GM18873 (cell line): ENCODE measurements around the gene CACNA2D3.

Source experiments
- ATAC-seq: cut with Tn5 transposase; IDR thresholded peaks from one replicate; pipeline ENCODE4 v1.9.1; 2021; ENCODE audit warnings: mild to moderate bottlenecking, moderate library complexity, moderate number of reproducible peaks; ENCODE audit not compliant: unreplicated experiment, low FRiP score

CACNA2D3 gene

DNA sequence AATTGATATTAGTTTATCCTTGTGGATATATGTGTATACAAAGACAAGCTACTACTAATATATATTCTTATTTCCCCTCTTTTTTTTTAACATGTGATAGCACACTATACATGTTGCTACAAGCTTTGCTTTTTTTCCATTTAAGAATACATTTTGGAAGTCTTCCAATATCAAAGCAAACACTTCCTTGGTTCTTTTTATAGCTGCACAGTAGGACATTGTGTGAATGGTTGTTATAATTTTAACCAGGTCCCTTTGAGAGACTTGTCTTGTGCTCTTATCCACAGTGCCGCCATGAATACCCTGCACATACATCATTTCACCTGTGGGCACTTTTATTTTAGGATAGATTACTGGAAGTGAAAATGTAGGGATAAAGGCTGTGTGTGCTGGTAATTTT is 88.7 kb downstream of the CACNA2D3 start:
- ATAC-seq: no peak

DNA sequence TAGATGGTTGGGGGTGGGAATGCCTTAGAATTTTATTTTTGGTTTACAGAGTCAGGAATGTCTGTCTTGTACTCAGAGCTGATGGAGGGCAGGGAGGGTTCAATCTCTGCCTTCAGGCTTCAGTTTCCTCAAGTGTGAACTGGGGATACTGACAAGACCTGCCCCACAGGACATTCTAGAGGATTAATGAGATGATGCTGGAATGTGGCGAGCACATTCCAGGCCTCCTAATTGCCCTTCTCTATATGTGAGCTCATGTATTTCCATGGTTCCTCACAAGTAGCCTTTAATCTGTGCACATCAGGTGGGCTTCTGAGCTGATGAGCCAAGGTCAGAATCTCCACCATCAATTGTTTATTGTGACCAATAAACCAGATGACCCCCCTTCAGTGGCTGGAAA is 90.4 kb downstream of the CACNA2D3 start:
- no peak for ATAC-seq

DNA sequence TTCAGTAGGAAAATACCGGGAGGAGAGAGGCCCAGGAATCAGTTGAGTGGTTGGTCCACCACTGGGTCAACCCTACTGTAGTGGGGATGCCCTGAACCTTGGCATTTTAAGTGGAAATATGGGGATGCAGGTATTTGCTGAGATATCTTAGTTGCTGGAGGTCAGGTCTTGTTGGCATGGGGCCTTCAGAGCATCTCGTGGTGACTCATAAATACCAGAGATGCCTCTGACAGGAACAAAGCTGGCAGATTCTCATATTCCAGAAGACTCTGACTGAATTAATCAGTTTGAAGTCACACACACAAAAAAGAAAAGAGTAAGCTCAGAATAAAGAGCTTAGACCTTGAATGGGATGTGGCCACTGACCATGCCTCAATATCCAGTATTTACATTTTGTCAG is 91.6 kb downstream of the CACNA2D3 start:
- no peak for ATAC-seq

DNA sequence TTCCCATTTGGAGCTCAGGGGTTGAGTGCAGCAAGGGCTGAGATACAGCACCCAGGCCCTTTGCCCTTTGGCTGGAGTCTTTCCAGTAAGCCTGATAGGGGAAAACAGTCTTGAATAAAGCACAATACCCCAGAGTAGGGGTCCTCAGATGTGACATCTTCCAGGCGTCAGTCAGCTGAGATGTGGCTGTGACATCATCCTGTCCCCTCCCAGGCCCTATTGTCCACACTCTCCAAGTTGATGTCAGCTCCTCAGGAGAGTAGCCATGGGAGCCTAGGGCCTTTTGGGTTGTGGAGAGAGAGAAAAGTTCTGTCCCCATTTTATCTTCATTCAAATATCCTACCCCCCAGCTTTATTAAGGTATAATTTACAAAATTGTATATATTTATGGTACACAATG is 92.5 kb downstream of the CACNA2D3 start:
- ATAC-seq: no peak

DNA sequence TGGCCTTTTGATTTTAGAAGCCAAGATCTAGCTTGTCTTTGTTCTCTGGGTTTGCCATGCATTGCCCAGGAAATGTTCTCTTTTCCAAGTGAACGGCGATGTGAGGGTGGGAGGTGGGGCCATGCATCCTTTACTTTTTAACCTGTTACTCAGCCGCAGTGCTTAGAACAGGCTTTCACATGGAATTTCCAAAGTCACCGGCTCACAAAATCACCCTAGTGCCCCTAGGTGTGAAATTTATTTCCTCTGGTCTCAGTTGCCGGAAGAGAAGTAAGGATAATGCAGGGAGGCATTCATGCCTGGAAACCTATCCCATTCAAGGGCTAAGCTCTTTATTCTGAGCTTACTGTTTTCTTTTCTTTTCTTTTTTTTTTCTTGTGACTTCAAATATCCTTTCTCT is 93.2 kb downstream of the CACNA2D3 start:
- no peak for ATAC-seq

DNA sequence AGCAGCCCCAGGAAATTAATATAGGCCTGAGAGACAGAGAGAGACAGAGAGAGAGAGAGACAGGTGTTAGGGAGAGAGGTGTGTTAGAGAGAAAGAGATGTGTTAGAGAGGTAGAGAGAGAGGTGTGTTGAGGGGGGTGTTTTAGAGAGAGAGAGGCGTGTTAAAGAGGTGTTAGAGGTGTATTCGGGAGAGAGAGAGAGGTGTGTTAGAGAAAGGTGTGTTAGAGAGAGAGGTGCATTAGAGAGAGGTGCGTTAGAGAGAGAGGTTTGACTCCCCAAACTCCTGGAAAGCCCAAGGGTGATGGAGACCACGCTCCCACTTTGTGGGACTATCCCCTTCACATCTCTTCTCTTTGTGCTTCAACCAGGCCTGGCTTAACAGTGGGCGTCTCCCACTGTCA is 95.5 kb downstream of the CACNA2D3 start:
- ATAC-seq: no peak

DNA sequence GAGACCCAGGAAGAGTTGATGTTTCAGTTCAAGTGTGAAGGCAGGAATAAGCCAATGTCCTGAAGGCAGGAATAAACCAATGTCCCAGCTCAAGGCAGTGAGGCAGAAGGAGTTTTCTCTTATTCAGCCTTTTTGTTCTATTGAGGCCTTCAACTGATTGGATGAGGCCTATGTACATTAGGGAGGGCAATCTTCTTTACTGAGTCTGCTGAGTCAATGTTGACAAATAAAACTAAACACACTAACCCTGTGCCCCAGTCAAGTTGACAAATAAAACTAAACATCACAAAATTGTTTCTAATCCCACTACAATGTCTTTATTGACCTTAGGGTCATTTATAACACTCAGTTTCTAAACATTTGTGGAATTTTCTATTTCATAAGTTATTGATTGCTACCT is 100.0 kb downstream of the CACNA2D3 start:
- no peak for ATAC-seq

DNA sequence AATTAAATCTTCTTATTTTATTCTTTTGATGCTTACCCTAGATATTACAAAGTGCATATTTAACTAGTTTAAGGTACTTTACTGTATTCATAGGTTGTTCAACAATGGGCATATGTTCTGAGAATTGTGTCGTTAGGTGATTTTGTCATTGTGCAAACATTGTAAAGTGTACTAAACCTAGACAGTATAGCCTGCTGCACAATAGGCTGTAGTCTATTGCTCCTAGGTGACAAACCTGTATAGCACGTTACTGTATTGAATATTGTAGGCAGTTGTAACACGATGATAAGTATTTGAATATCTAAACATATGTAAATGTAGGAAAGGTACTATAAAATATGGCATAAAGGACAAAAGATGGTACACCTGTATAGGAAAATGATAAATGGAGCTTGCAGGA is 100.7 kb downstream of the CACNA2D3 start:
- ATAC-seq: no peak

DNA sequence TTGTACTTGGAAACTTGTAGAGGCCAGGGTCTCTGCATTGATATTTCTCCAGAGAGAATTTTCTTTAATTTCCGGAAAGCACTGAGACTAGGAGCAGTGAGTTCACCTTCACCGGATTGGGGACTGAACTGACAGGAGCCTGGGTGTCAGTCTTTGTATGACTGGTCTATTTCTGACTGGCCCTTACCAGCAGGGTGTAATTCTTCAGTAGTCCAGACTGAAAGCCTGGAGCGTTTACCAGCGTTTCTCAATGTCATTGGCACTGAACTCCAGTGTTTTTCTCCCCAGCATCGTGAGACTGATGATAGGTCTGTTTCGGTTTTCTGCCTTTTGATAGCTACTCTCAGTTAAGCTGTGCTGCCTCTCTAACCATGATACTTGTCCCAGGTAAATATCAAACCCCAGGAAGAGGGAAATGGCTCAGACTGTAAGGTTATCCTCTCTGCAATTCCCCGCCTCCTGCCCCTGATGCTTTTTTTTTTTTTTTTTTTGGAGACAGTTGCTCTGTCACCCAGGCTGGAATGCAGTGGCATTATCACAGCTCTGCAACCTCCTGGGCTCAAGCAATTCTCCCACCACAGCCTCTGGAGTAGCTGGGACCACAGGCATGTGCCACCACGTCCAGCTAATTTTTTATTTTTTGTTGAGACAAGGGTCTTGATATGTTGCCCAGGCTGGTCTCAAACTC is 103.6 kb downstream of the CACNA2D3 start:
- no peak for ATAC-seq

DNA sequence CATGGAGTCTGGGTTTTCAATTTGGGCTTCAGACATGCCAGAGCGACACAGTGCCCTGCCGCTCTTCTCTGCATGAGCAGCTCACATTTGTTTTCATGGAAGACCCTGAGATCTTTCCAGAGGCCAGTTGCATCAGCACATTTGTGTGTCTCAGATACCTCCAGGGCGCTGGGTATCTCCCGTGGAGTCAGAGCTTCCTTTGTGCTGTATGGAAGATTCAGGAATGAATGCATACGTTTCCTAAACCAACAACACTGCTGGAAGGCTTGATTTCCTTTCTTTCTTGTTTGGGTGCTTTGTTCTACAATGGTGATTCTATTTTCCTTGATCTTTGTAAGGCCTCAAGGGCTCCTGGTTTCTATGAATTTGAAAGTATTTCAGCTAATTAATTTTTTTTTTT is 106.5 kb downstream of the CACNA2D3 start:
- ATAC-seq: no peak

DNA sequence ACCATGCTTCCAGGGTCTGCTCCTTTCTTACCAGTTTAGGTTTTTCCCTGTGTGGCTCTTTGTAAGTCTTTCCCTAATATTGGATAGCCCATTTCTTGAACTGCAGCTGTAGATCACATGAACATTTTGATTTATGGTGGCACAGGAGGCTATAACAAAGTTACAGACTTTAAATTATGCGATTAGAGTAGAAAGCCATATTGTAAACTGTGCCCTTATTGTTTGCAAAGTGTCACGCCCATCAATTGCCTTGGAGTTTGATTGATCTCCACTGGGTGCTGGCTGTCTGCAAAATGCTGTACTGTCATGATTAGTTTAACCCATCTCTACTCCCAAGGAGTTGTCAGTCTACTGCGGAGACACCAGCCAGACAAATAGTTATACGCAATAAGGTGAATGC is 110.3 kb downstream of the CACNA2D3 start:
- ATAC-seq: no peak

DNA sequence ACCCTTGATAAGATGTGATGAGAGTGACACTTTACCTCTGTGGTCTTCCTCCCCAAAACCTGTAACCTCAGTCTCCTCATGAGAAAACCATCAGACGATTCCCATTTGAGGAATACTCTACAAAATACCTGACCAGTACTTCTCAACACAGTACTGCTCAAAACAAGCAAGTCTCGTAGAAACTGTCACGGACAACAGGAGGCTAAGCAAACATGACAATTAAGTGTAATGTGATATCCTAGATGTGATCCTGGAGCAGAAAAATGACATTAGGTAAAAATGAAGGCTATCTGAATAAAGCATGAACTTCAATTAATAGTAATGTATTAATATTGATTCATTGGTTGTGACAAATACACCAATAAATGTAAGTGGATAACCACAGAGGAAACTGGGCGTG is 113.6 kb downstream of the CACNA2D3 start:
- no peak for ATAC-seq

DNA sequence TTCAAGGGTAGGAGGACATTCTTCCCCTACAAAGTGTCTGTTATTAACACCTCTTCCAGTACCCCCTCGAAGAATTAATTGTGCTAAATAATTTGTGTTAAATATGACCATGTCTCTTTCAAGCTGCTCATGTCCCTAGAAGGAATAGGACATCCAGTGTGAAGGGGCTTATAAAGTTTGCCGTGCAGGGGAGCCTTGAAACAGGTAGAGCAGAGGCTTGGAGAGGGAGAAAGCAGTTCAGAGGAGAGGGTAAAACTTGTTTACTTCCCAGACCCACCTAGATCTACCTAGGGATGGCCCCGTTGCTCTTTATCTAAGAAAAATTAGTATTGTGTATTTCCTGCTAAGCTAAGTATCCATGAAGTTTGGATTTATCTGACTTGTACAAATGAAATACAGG is 114.8 kb downstream of the CACNA2D3 start:
- no peak for ATAC-seq

DNA sequence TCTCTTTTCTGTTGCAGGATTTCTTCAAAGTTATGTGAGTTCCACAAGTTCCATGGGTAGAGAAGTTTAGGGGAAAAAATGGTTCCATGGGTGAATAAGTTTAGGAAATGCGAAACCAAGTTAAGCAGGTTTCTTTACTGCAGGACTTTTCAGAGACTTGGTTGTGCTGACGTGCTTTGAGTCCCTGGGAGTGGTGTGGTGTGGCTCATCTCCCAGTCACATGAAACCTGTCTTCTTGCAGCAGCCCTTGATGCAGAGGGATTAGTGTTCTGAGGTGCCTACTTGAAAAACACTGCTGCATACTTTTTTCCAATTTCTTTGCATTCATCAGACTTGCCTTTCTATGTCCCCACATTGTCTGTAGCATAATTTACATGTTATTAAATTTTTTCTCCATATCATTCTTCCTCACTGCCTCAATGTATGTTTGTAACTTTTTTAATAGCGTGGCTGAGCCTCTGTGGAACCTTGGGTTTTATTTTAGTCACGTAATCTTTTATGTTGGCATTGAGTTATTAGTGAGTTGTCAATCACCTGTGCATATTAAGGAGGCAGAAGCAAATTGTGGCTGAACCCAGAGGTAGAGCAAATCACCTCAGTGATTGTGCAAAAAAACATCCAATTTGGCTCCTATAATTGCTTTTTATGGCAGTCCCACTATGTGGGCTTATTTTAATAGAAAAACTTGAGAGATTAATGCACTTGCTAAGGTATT is 115.6 kb downstream of the CACNA2D3 start:
- ATAC-seq: no peak

DNA sequence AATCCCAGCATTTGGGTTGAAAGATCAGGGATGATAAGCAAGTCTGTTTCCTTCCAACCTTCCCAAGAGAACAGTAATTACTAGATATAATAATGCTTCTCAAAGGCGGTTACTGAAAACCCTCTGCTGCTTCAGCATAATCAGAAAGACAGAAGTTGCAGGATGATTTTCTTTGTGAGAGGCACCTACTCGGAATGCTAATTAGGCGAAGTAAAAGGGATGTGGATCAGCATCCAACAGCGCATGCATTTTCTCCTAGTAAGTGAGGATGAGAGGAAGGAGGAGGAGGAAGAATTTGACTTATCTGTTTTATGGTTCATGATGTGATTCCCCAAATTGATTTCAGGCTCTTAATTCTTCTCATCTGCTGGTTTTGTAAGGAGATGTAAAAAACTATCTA is 118.0 kb downstream of the CACNA2D3 start:
- ATAC-seq: no peak

DNA sequence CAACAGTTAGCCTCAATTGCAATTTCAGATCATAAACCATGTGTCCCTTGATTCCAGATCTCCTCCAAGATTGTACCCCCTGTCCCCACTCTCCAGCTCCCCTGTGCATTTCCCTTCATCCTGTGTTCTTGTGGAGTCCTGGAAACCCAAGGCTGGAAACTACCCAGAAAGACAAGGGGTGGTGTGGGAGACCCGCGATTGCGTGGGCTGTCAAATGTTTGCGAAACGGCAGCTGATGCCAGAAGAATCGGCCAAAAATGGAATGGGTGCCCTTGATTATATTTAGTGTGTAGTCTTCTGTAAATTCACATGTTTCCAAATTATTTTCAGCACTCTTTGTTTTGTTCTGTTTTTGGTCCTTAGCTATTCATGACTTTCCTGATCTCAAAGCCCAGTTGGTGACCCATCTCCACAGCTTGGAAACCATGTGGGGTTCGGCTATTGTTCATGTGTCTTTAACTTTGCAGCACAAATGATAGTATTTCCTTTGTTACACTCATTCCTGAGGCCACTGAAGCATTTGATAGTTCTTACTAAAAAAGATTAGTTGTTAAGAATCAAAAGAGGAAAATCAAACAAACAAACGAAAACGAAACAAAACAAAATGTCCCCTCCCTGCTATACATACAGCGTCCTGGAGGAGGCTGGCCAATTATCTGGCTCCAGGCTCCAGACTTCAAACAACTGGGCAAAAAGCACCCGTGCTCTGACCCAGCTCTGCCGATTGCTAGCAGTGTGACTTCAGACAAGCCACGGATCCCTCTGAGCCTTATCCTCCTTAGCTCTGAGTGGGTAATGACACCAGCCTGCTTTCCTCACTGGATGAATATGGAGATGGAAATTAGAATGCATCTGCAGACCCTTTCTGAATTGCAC is 120.9 kb downstream of the CACNA2D3 start:
- no peak for ATAC-seq

DNA sequence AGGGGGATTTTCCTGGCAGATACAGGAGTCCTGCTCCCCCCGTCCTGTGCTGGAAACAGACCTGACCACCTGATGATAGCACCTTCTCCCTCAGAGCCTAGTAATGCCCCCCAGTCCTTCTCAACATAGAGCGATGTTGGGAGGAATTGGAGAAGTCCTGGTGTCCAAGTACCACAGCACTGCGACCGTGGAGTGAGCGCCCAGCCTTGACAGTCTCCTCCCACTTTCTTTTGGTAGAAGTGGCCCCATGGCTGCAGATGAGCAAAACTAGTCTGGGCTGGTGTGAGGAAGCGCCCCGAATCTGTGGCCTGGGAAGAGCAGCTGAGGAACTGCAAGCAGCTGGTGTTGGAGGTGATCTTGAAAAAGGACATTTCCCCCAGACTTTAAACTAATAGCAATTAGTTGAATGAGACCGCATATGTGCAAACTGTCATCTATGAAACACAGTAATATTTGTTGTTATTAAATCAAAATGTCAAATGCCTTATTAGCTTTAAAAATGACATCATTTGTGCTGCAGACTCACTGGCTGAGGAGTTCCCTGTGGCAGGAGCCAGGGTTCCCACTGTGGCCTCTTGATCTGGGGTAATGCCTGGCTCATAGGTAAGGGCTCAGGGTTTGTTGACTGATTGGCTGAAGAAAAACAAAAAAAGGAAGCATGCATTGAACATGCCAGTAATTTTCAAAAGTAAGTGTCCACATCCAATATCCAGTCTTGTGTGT is 121.8 kb downstream of the CACNA2D3 start:
- no peak for ATAC-seq

DNA sequence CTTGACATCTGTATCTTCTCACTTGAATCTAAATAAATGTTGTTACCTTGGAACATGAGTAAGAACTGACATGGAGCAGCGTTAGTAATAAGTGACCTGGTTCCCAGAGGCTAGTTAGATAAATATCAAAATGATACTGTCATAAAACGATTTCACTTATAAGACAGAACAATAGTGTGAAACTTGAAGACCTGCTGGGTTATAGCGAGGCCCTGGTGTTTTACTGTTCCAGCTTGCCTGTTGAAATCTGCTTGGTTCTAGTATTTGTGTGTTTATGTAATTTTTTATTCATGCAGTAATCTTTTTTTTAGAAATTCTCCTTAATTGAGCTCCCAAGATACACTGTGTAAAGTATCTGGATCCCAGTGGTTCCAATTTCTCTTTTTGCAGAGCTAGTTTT is 129.4 kb downstream of the CACNA2D3 start:
- no peak for ATAC-seq

DNA sequence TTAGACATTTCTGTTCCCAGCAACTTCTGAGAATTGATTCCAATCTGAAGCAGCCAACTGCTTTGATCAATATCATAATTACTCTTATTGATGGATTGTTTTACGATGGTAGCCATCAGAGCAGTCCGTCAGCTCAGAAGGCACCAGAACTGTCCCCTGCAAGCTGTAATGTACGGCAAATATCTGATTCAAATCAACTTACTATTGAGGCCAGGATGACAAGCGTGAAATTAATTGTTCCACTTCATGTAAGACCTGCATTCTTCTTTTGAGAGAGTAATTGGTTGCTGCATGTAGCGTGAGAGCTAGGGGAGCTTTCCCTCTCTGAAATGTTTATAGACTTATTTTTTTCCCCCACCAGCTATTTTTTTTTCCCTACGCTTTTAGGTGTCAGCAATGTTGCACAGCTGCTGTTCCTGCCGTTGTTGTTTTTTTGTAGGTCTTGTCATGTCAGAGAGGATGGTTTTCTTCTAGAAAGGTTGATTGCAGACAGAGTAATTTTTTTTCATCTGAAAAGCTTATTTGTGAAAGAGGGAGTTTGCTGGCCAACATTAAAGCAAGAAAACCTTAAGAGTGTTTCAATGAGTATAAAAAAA is 134.9 kb downstream of the CACNA2D3 start:
- no peak for ATAC-seq

DNA sequence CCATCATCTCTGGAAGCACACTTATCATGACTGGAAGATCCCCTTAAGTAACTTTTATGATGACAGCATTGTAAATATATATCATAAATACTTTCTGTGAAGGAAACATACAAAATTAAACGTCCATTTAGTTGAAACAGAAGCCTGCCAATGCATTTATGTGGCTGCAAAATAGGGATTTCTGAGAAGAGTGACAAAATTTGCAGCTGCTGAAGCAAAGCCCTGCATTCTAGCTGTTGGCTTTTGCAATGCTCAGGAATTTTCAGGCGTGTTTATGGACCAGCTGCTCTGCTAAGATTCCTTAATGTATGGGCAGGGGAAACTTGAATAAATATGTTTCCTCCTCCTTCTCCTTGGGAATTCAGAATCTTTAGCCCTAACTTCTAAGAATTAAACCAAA is 137.3 kb downstream of the CACNA2D3 start:
- no peak for ATAC-seq
